ENCODE results near the gene MATN1.

DNA sequence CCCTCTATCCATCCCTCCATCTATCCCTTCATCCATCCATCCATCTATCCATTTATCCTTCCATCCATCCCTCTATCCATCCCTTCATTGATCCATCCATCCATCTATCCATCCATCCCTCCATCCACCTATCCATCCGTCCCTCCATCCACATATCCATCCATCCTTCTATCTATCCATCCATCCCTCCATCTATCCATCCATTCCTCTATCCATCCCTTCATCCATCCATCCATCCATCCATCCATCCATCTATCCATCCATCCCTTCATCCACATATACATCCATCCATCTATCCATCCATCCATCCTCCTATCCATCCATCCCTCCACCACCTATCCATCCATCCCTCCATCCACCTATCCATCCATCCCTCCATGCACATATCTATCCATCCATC lies 23.6 kb downstream of the MATN1 start:
- TF ChIP-seq EZH2 (IDR thresholded peaks at IDR 0.05) (no peak), POLR2AphosphoS5 (IDR thresholded peaks at IDR 0.05; ENCODE audit: borderline replicate concordance, low read depth, low read length) (no peak)
